Peyer's patch (tissue), 4 donors: Measurements from ENCODE around the gene DSCAML1. TPM values are rescaled to one million over a fixed set of nuclear protein-coding genes. Genes with fewer than 3 reads are reported as not detected.

ENCODE experiments used
- DNase-seq, 3 donors: peaks; one replicate each; pipeline ENCODE4 v3.0.0-alpha.2; 2017 to 2019
- H3K27ac ChIP-seq, 4 donors: fragments of 200-600 bp; sonication (generic); one replicate each; pipeline ENCODE4 v1.5.1; 2016 to 2019
- H3K27me3 ChIP-seq, 2 donors: fragments of 200-600 bp; sonication (generic); one replicate each; pipeline ENCODE4 v1.5.1; 2019
- H3K36me3 ChIP-seq, 3 donors: fragments of 200-600 bp; sonication (generic); one replicate each; pipeline ENCODE4 v1.5.1; 2016 to 2019
- H3K4me1 ChIP-seq, 4 donors: fragments of 200-600 bp; sonication (generic); one replicate each; pipeline ENCODE4 v1.5.1; 2016 to 2019
- H3K4me3 ChIP-seq, 4 donors: fragments of 200-600 bp; sonication (generic); 1 replicate in 3 of 4; 2 replicates in 1 of 4; pipeline ENCODE4 v1.5.1; 2016 to 2019; ENCODE audit warnings: mild to moderate bottlenecking in 1 of 4
- H3K9me3 ChIP-seq, 4 donors: fragments of 200-600 bp; sonication (generic); one replicate each; pipeline ENCODE4 v1.5.1; 2016 to 2019; ENCODE audit warnings: mild to moderate bottlenecking in 1 of 4
- CTCF ChIP-seq, 6 experiments: fragments of 450-650 bp in 4 of 6; fragments of 200-600 bp in 2 of 6; sonication (generic) in 1 of 6; IDR thresholded peaks; one replicate each; pipeline ENCODE4 v1.5.1; 2017 to 2019; ENCODE audit warnings: antibody characterized with exemption in 6 of 6, mild to moderate bottlenecking in 3 of 6, moderate library complexity in 1 of 6
- POLR2A ChIP-seq, 2 donors: fragments of 450-650 bp; IDR thresholded peaks; one replicate each; pipeline ENCODE4 v1.5.1; 2017; ENCODE audit warnings: antibody characterized with exemption in 2 of 2, mild to moderate bottlenecking in 2 of 2, moderate library complexity in 2 of 2
- total RNA-seq, 4 donors: library from RNA; depleted of rRNA; stranded (reverse); fragments of >200 nt; gene quantifications; one replicate each; pipeline ENCODE4 v1.1.0, GENCODE V29; 2016

Gene DSCAML1
- total RNA-seq, 4 donors from 2014 or later, result 0.18 to 5.8 (median 2.9) TPM

GRCh38 chr11:117605331-117605730 is 191.7 kb downstream of the DSCAML1 start:
- H3K9me3 ChIP-seq, result no peaks in the 10 kb centered on the region
- H3K27me3 ChIP-seq, result no peaks in the 10 kb centered on the region
- H3K4me3 ChIP-seq, result no peak overlapping the region
- no peak for TF ChIP-seq CTCF (IDR thresholded peaks at IDR 0.05)
- no peak for TF ChIP-seq POLR2A (IDR thresholded peaks at IDR 0.05)
- DNase-seq, result no peak
- H3K27ac ChIP-seq, result no peak overlapping the region
- no peaks in the 10 kb centered on the region for H3K36me3 ChIP-seq
- no peaks in the 10 kb centered on the region for H3K4me1 ChIP-seq

- DNase-seq, result no peak
- no peaks in the 10 kb centered on the region for H3K36me3 ChIP-seq
Measured at GRCh38 chr11:117604336-117604995, 192.6 kb downstream of the DSCAML1 start.

GRCh38 chr11:117603932-117604331 is 193.1 kb downstream of the DSCAML1 start:
- DNase-seq, result no peak
- TF ChIP-seq POLR2A (IDR thresholded peaks at IDR 0.05), result no peak
- no peak for TF ChIP-seq CTCF (IDR thresholded peaks at IDR 0.05)
- no peaks in the 10 kb centered on the region for H3K9me3 ChIP-seq

More at GRCh38 chr11:117604336-117604995, 192.6 kb downstream of the DSCAML1 start:
- H3K27me3 ChIP-seq, result no peaks in the 10 kb centered on the region
- no peaks in the 10 kb centered on the region for H3K9me3 ChIP-seq
- no peak for TF ChIP-seq CTCF (IDR thresholded peaks at IDR 0.05)
- no peak for TF ChIP-seq POLR2A (IDR thresholded peaks at IDR 0.05)
- H3K4me1 ChIP-seq, result no peaks in the 10 kb centered on the region
- no peak overlapping the region for H3K4me3 ChIP-seq
- H3K27ac ChIP-seq, result no peak overlapping the region

GRCh38 chr11:117601006-117601708 is 195.9 kb downstream of the DSCAML1 start:
- Histone ChIP-seq H3K27me3 (no peaks in the 10 kb centered on the region), H3K9me3 (no peaks in the 10 kb centered on the region), H3K27ac (no peak overlapping the region), H3K4me3 (no peak overlapping the region), H3K4me1 (no peaks in the 10 kb centered on the region), H3K36me3 (no peaks in the 10 kb centered on the region)
- DNase-seq, result no peak
- TF ChIP-seq POLR2A (IDR thresholded peaks at IDR 0.05) (no peak), CTCF (IDR thresholded peaks at IDR 0.05) (no peak)

More at GRCh38 chr11:117603932-117604331, 193.1 kb downstream of the DSCAML1 start:
- H3K4me3 ChIP-seq, result no peak overlapping the region
- H3K27me3 ChIP-seq, result no peaks in the 10 kb centered on the region
- no peak overlapping the region for H3K27ac ChIP-seq
- no peaks in the 10 kb centered on the region for H3K36me3 ChIP-seq
- H3K4me1 ChIP-seq, result no peaks in the 10 kb centered on the region

GRCh38 chr11:117600234-117600783 is 196.7 kb downstream of the DSCAML1 start:
- DNase-seq, result no peak
- Histone ChIP-seq H3K4me3 (no peak overlapping the region), H3K27me3 (no peaks in the 10 kb centered on the region), H3K4me1 (no peaks in the 10 kb centered on the region), H3K27ac (no peak overlapping the region), H3K36me3 (no peaks in the 10 kb centered on the region), H3K9me3 (no peaks in the 10 kb centered on the region)
- TF ChIP-seq POLR2A (IDR thresholded peaks at IDR 0.05) (no peak), CTCF (IDR thresholded peaks at IDR 0.05) (no peak)
